T-helper 17 cell (primary cell): ENCODE results near the gene TOR1A. TPM values are rescaled to one million over a fixed set of nuclear protein-coding genes. Genes with fewer than 3 reads are reported as not detected.

ENCODE experiments used
- ATAC-seq: fragments of 150-1000 bp; cut with Tn5 transposase; 2 replicates; pipeline ENCODE4 v1.10.0; 2021; ENCODE audit warnings: mild to moderate bottlenecking, moderate library complexity
- DNase-seq, 3 donors: peaks; one replicate each; pipeline versions ENCODE4 v3.0.0 to v3.0.0-alpha.2; 2020 to 2021
- H3K9me3 ChIP-seq: one replicate; pipeline ENCODE4 v1.7.0; 2013; ENCODE audit warnings: low read length, mild to moderate bottlenecking; ENCODE audit not compliant: control insufficient read depth, poor library complexity, severe bottlenecking
- H3K27ac Mint-ChIP-seq: one replicate; pipeline ENCODE4 v1.8.0; 2022; ENCODE audit warnings: mild to moderate bottlenecking, moderate library complexity, mixed read lengths
- H3K27me3 Mint-ChIP-seq: one replicate; pipeline ENCODE4 v1.8.0; 2022; ENCODE audit warnings: mixed read lengths
- H3K36me3 Mint-ChIP-seq: one replicate; pipeline ENCODE4 v1.8.0; 2022; ENCODE audit warnings: low read depth, mixed read lengths
- H3K4me1 Mint-ChIP-seq: one replicate; pipeline ENCODE4 v1.8.0; 2022; ENCODE audit warnings: mild to moderate bottlenecking, mixed read lengths
- H3K4me3 Mint-ChIP-seq: one replicate; pipeline ENCODE4 v1.8.0; 2022; ENCODE audit warnings: mild to moderate bottlenecking, moderate library complexity, mixed read lengths
- total RNA-seq, 4 donors: library from RNA in 2 of 4; stranded (reverse) in 2 of 4; gene quantifications; one replicate each; pipeline ENCODE4 v1.2.3 and lab custom pipeline; 2022 to 2026

Gene TOR1A
- total RNA-seq, 2 donors from 2014 or later: 16.7 to 17.2 TPM

GRCh38 chr9:129841071-129841470 is 17.1 kb upstream of the TOR1A start:
- Mint-ChIP-seq H3K27me3 (no peaks in the 10 kb centered on the region), H3K27ac (peak overlapping the region; percentile 8), H3K4me1 (peaks cover 44% of the 10 kb centered on the region), H3K36me3 (peaks cover 2% of the 10 kb centered on the region), H3K4me3 (peak overlapping the region; percentile 31)
- H3K9me3 ChIP-seq: no peaks in the 10 kb centered on the region
- no peak for DNase-seq
- ATAC-seq: no peak

- Mint-ChIP-seq H3K27ac (peak overlapping the region; percentile 96), H3K27me3 (no peaks in the 10 kb centered on the region), H3K36me3 (peaks cover 2% of the 10 kb centered on the region), H3K4me1 (peaks cover 42% of the 10 kb centered on the region), H3K4me3 (peak overlapping the region; percentile 85)
- DNase-seq (no peak), ATAC-seq (no peak)
- H3K9me3 ChIP-seq: no peaks in the 10 kb centered on the region
Measured at GRCh38 chr9:129840034-129840433, 16.1 kb upstream of the TOR1A start.

DNA sequence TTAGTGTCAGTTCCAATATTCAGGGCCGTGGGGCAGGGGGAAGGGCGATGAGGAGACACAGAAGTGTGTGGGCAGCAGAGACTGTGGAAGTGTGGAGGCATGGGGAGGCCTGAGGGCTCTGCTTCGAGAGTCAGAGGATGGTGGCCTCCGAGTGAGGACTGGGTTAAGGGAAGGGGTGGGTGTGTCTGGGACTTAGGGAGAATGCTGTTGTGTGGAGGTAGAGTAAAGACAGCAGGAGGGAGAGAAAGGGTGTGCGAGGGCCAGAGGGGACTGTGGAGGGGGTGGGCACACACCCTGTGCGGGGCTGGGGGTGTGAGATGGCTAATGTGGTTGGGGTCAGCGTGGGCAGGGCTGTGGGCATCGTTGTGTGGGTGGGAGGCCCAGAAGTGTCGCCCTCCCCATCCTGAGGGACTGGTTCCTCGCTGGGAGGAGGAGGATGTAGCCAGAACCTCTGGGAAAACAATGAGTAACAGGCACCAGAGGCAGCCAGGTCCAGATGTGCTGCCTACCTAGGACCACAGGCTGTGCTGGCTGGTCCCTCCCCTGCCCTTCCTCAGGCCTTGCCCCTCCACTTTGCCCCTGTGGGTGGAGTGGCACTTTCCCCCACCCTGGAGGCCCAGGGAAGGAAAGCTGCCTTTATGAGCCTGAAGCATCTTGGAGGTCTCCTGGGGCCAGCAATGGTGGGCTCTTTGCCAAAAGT is 15.5 kb upstream of the TOR1A start:
- no peaks in the 10 kb centered on the region for H3K9me3 ChIP-seq
- Mint-ChIP-seq H3K36me3 (peaks cover 2% of the 10 kb centered on the region), H3K4me3 (peak overlapping the region; percentile 85), H3K4me1 (peaks cover 44% of the 10 kb centered on the region), H3K27ac (peak overlapping the region; percentile 96), H3K27me3 (no peaks in the 10 kb centered on the region)
- DNase-seq: no peak
- no peak for ATAC-seq

DNA sequence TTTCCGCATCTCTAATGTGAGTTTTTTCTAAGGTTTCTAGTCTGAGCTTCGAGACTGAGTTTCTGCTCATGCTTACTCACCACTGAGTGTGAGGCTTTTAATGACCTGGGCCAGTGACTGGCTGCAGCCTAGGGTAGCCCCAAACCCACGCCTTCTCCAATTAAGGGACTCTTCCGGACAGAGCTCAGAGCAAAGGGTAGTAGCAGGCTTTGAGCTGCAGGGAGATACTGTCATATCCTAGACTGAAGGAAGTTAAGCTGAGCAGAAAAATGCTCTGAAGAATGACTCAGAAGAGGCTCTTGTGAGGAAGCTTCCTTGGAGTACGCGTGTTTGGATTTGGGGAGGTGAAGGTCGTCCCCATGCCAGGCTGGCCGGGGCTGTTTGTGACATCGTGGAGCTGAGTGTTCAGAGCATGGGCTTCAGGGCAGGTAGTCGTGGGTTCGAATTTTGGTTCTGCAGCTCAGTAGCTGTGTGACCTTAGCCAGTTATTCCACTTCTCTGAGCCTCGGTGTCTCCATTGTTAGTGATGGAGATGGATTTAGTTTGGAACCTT is 14.8 kb upstream of the TOR1A start:
- peak overlapping the region; percentile 85 for H3K4me3 Mint-ChIP-seq
- no peak for ATAC-seq
- H3K36me3 Mint-ChIP-seq: peaks cover 2% of the 10 kb centered on the region
- H3K27ac Mint-ChIP-seq: peak overlapping the region; percentile 96
- H3K4me1 Mint-ChIP-seq: peaks cover 49% of the 10 kb centered on the region
- no peaks in the 10 kb centered on the region for H3K9me3 ChIP-seq
- H3K27me3 Mint-ChIP-seq: no peaks in the 10 kb centered on the region
- DNase-seq: no peak

GRCh38 chr9:129836311-129837007 is 12.5 kb upstream of the TOR1A start:
- peak overlapping the region; percentile 97 for H3K4me3 Mint-ChIP-seq
- no peaks in the 10 kb centered on the region for H3K9me3 ChIP-seq
- H3K27me3 Mint-ChIP-seq: no peaks in the 10 kb centered on the region
- peak overlapping the region; percentile 96 for H3K27ac Mint-ChIP-seq
- peak; percentile 23 to 41 (median 31) for DNase-seq
- ATAC-seq: no peak
- H3K36me3 Mint-ChIP-seq: peaks cover 6% of the 10 kb centered on the region
- H3K4me1 Mint-ChIP-seq: peaks cover 54% of the 10 kb centered on the region

GRCh38 chr9:129835860-129836223 is 11.9 kb upstream of the TOR1A start:
- peaks cover 50% of the 10 kb centered on the region for H3K4me1 Mint-ChIP-seq
- peaks cover 6% of the 10 kb centered on the region for H3K36me3 Mint-ChIP-seq
- DNase-seq: no peak
- H3K9me3 ChIP-seq: no peaks in the 10 kb centered on the region
- no peaks in the 10 kb centered on the region for H3K27me3 Mint-ChIP-seq
- ATAC-seq: no peak
- peak overlapping the region; percentile 97 for H3K4me3 Mint-ChIP-seq
- H3K27ac Mint-ChIP-seq: peak overlapping the region; percentile 96

DNA sequence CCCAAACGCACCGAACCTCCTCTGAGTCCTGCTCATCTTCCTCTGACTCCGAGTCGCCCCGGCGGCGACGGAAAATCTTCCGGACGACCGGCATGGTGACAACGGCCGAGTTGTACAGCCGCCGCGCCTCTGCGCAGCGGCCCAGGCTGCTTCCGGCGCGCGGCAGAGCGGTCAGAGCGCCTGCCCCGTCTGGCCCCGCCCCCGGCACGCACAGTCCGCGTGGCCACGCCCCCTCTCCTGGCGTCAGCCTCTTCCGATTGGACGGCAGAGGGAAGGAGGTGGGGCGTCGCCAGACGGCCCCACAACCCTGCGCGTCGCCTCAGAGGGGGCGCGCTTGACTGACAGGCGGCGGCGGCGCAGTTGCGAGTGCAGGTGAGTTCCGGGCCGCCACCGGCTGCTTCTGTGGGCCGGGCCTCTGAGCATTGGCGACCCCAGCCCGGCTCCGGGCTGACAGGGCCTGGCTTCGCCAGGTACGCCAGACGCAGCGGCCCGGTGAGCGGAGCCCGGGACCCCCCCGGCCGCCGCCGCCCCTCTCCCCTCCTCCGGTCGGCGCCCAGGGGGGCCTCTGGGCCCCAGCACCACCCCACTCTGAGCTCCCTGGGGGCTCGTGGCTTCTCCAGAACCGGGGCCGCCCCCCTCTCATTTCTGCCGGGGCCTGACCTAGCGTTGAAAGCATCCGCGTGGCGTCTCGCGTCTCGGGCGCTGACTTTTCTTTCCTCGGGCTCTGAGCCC is 11.4 kb upstream of the TOR1A start, which contains the start of the genes C9orf78 and USP20:
TSS of gene C9orf78 (minus strand) at position 148 of the 732 bp plus-strand sequence. CDS start at position 94, 54 bp downstream.
TSS of gene USP20 (plus strand) at position 331 of the 732 bp plus-strand sequence. CDS start 17,098 bp downstream, outside the sequence.
- H3K9me3 ChIP-seq: no peaks in the 10 kb centered on the region
- Mint-ChIP-seq H3K27me3 (no peaks in the 10 kb centered on the region), H3K4me1 (peaks cover 50% of the 10 kb centered on the region), H3K4me3 (peak within 1 kb of the TSS; percentile 97), H3K27ac (peak within 1 kb of the TSS; percentile 96), H3K36me3 (peaks cover 6% of the 10 kb centered on the region)
- peak; percentile 94 for ATAC-seq
- peak; percentile 98 to 99 (median 98) for DNase-seq

GRCh38 chr9:129834489-129835127 is 10.7 kb upstream of the TOR1A start:
- H3K9me3 ChIP-seq: no peaks in the 10 kb centered on the region
- no peaks in the 10 kb centered on the region for H3K27me3 Mint-ChIP-seq
- H3K4me3 Mint-ChIP-seq: peak overlapping the region; percentile 97
- H3K27ac Mint-ChIP-seq: peak overlapping the region; percentile 96
- peaks cover 6% of the 10 kb centered on the region for H3K36me3 Mint-ChIP-seq
- ATAC-seq (peak; percentile 42), DNase-seq (peak; percentile 24 to 29 (median 28))
- H3K4me1 Mint-ChIP-seq: peaks cover 44% of the 10 kb centered on the region

DNA sequence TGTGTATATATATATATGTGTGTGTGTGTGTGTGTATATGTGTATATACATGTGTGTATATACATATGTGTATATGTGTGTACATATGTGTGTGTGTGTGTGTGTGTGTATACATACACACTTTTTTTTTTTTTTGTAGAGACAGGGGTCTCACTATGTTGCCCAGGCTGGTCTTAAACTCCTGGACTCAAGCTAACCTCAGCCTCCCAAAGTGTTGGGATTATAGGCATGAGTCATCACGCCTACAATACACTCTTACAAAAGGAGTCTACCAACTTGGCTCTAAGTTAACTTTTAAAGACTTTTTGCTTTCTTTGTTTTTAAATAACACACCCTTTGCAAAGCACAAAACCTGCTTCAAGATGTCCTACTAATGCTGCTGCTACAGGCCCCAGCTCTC is 9.0 kb upstream of the TOR1A start:
- peak overlapping the region; percentile 96 for H3K27ac Mint-ChIP-seq
- peaks cover 6% of the 10 kb centered on the region for H3K36me3 Mint-ChIP-seq
- no peaks in the 10 kb centered on the region for H3K9me3 ChIP-seq
- peaks cover 31% of the 10 kb centered on the region for H3K4me1 Mint-ChIP-seq
- DNase-seq: no peak
- H3K27me3 Mint-ChIP-seq: no peaks in the 10 kb centered on the region
- ATAC-seq: no peak
- peak overlapping the region; percentile 97 for H3K4me3 Mint-ChIP-seq

DNA sequence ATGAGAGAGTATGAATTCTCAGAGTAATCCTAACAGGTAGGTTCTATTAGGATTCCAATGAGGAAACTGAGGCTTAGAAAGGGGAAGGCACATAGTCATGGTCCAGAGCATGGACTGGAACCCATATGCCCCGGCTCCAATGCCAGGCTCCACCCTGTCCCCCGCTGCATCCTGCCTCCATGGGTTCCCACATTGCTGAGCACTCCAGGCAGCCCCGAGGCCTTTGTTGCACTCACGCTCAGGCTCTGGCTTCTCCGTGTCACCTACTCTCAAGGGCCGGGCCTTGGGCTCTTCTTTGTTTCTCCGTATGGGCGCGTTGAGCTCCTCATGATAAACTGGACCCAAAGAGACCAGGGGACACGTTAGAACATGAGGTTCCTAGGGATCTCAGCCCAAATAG is 5.0 kb upstream of the TOR1A start:
- H3K4me1 Mint-ChIP-seq: peaks cover 8% of the 10 kb centered on the region
- peaks cover 4% of the 10 kb centered on the region for H3K36me3 Mint-ChIP-seq
- no peaks in the 10 kb centered on the region for H3K27me3 Mint-ChIP-seq
- H3K27ac Mint-ChIP-seq: no peak overlapping the region
- DNase-seq: no peak
- no peak overlapping the region for H3K4me3 Mint-ChIP-seq
- no peaks in the 10 kb centered on the region for H3K9me3 ChIP-seq
- ATAC-seq: no peak

DNA sequence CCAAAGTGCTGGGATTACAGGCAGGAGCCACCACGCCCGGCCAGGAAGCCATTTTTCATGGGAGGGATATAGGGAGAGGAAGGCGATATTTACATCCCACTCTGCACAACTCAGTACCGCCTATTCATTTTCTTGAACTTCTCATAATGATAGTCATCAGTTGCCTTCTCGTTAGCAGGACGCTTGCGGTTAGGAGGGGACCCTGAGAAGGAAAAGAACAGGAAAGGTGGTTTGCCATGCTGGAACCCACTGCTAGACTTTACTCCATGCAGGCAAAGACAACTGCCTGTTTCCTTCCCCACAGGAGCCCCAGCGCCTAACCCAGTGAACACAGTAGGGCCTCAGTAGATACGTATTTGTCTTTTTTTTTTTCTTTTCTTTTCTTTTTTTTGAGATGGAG is 4.1 kb upstream of the TOR1A start:
- peaks cover 4% of the 10 kb centered on the region for H3K4me1 Mint-ChIP-seq
- H3K4me3 Mint-ChIP-seq: no peak overlapping the region
- H3K9me3 ChIP-seq: no peaks in the 10 kb centered on the region
- DNase-seq (no peak), ATAC-seq (no peak)
- H3K27ac Mint-ChIP-seq: no peak overlapping the region
- no peaks in the 10 kb centered on the region for H3K36me3 Mint-ChIP-seq
- H3K27me3 Mint-ChIP-seq: no peaks in the 10 kb centered on the region

- no peak for DNase-seq
- Mint-ChIP-seq H3K4me1 (peaks cover 13% of the 10 kb centered on the region), H3K36me3 (no peaks in the 10 kb centered on the region), H3K4me3 (no peak overlapping the region), H3K27me3 (no peaks in the 10 kb centered on the region), H3K27ac (no peak overlapping the region)
- no peaks in the 10 kb centered on the region for H3K9me3 ChIP-seq
- ATAC-seq: no peak
Measured at GRCh38 chr9:129826759-129827158, 2.8 kb upstream of the TOR1A start.
